Tibial artery (tissue), 4 donors: ENCODE measurements around the gene MGAT5.

Source experiments
- DNase-seq, 2 donors: peaks; one replicate each; pipeline ENCODE4 v3.0.0-alpha.2; 2019
- H3K27ac ChIP-seq, 2 donors: fragments of 200-600 bp; sonication (generic) in 1 of 2; 1 replicate in 1 of 2; 2 replicates in 1 of 2; pipeline ENCODE4 v1.5.1; 2018 to 2019; ENCODE audit warnings: mild to moderate bottlenecking in 1 of 2
- H3K27me3 ChIP-seq, 2 donors: fragments of 200-600 bp; sonication (generic) in 1 of 2; one replicate each; pipeline versions ENCODE4 v1.5.1 to v1.6.0; 2016 to 2019
- H3K36me3 ChIP-seq, 3 donors: fragments of 200-600 bp; sonication (generic) in 2 of 3; one replicate each; pipeline ENCODE4 v1.5.1; 2016 to 2019; ENCODE audit warnings: mild to moderate bottlenecking in 2 of 3
- H3K4me1 ChIP-seq, 4 donors: fragments of 200-600 bp; sonication (generic) in 2 of 4; 1 replicate in 3 of 4; 2 replicates in 1 of 4; pipeline ENCODE4 v1.5.1; 2016 to 2019
- H3K4me3 ChIP-seq, 2 donors: fragments of 200-600 bp; sonication (generic) in 1 of 2; 1 replicate in 1 of 2; 2 replicates in 1 of 2; pipeline ENCODE4 v1.5.1; 2018 to 2019; ENCODE audit warnings: mild to moderate bottlenecking in 2 of 2
- H3K9me3 ChIP-seq, 3 donors: fragments of 200-600 bp; sonication (generic) in 1 of 3; one replicate each; pipeline ENCODE4 v1.5.1; 2016 to 2019
- intact Hi-C: fragments of 100-400 bp; cut with DNase I; formaldehyde crosslinking; loops from one replicate; pipeline ENCODE4 v1.15.0; 2023; ENCODE audit warnings: low total_unique reads
- TF ChIP-seq, protein P1 (sequence below), 2 experiments: fragments of 200-600 bp in 1 of 2; fragments of 450-650 bp in 1 of 2; IDR thresholded peaks; one replicate each; pipeline ENCODE4 v1.5.1; 2017 to 2019; ENCODE audit warnings: antibody characterized with exemption in 2 of 2, mild to moderate bottlenecking in 1 of 2, moderate library complexity in 1 of 2

MGAT5 gene

DNA sequence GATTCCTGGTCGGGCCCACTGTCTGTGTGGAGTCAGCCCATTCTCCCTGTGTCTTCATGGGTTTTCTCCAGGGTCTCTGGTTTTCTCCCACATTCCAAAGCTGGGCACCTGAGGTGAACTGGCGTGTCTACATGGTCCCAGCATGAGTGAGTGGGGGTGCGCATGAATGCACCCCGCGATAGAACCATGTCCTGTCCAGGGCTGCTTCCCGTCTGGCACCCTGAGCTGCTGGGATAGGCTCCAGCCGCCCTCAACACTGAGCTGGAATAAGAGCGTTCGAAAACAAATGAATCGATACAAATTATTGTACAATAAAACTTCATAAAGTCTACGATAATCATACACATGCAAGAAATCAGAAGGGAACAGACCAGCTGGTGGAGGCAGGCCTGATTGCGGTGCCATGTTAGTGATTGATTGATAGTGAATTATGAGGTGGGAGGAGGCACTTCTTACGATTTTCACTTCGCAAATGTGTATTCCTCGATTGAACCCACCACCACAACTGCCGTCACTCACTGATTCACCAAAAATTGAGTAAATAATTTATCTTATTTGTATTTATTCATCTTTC is 186.6 kb downstream of the MGAT5 start:
- H3K27me3 ChIP-seq = no peaks in the 10 kb centered on the region
- TF ChIP-seq, protein P1, sequence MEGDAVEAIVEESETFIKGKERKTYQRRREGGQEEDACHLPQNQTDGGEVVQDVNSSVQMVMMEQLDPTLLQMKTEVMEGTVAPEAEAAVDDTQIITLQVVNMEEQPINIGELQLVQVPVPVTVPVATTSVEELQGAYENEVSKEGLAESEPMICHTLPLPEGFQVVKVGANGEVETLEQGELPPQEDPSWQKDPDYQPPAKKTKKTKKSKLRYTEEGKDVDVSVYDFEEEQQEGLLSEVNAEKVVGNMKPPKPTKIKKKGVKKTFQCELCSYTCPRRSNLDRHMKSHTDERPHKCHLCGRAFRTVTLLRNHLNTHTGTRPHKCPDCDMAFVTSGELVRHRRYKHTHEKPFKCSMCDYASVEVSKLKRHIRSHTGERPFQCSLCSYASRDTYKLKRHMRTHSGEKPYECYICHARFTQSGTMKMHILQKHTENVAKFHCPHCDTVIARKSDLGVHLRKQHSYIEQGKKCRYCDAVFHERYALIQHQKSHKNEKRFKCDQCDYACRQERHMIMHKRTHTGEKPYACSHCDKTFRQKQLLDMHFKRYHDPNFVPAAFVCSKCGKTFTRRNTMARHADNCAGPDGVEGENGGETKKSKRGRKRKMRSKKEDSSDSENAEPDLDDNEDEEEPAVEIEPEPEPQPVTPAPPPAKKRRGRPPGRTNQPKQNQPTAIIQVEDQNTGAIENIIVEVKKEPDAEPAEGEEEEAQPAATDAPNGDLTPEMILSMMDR (IDR thresholded peaks at IDR 0.05) = no peak
- no peak overlapping the region for H3K27ac ChIP-seq
- intact Hi-C loops = no loop called here
- DNase-seq = no peak
- H3K4me1 ChIP-seq = no peaks in the 10 kb centered on the region
- H3K9me3 ChIP-seq = no peaks in the 10 kb centered on the region
- H3K36me3 ChIP-seq = peaks cover 5 to 42% (median 11%) of the 10 kb centered on the region in 3 donors
- no peak overlapping the region for H3K4me3 ChIP-seq

DNA sequence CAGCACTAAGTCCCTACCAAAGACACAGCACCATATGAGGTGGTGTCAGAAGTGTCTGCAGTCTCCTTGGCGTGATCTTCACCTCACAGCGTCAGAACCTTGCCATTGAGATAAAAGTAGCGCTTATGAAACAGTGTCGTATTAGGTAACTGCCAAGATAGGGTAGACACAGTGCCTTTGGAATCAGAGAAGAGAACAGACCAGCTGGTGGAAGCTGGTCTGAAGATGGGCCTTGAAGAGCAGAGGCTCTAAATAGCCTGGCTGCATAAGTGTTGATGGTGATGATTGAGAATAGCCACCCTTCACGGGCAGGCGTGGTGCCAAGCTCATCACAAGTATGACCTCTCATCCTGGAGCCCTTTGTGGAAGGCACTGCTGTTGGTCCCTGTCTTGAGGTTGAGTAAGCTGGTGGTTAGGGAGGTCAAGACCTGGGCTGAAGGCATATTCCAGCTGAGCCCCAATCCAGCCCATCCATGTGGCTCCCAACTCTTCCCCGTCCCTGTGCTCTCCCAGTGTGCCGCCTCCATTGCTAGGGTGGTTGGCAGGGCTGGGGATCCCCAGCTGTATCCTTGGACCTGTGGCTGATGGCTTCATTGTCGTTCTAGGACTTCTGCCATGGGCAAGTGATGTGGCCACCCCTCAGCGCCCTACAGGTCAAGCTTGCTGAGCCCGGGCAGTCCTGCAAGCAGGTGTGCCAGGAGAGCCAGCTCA is 187.4 kb downstream of the MGAT5 start:
- Histone ChIP-seq H3K27me3 (no peaks in the 10 kb centered on the region), H3K4me1 (no peaks in the 10 kb centered on the region), H3K4me3 (no peak overlapping the region), H3K9me3 (no peaks in the 10 kb centered on the region), H3K36me3 (peaks cover 2 to 40% (median 11%) of the 10 kb centered on the region in 3 donors), H3K27ac (no peak overlapping the region)
- intact Hi-C loops = no loop called here
- no peak for DNase-seq
- TF ChIP-seq, protein P1 (IDR thresholded peaks at IDR 0.05) = no peak

DNA sequence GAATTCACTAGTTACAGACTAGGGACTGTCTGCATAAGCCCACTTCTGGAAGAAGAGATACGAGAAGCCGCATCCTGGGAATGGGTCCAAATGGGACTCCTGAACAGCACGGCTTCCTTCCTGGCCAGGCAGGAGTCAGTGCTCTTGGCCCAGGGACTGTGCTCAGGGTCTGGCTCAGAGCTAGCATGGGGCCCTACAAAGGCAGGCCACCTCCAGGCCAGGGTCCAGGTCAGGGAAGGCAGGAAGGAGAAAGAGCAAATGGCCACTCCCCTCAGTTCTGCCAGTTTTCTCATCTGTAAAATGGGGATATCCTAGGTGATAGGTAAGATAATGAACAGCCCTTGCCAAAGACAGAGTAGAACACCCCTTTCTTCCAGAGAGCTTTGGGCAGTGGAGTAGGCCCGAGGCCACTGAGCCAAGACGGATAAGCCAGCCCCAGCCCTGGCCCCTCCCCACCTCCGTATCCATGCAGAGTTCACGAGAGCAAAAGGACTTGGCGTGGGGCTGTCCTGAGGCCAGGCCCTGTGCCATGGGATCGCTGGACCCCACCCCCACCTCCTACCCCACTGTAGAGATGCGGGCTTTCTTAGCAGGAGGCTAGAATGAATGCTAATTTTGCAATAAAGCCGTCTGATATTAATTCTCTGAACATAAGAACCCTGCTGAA is 190.1 kb downstream of the MGAT5 start:
- H3K9me3 ChIP-seq = no peaks in the 10 kb centered on the region
- H3K4me3 ChIP-seq = no peak overlapping the region
- H3K27me3 ChIP-seq = no peaks in the 10 kb centered on the region
- no peak overlapping the region for H3K27ac ChIP-seq
- no peaks in the 10 kb centered on the region for H3K4me1 ChIP-seq
- intact Hi-C loops = no loop called here
- H3K36me3 ChIP-seq = peaks cover 0 to 45% (median 11%) of the 10 kb centered on the region in 3 donors
- TF ChIP-seq, protein P1 (IDR thresholded peaks at IDR 0.05) = no peak
- DNase-seq = no peak

DNA sequence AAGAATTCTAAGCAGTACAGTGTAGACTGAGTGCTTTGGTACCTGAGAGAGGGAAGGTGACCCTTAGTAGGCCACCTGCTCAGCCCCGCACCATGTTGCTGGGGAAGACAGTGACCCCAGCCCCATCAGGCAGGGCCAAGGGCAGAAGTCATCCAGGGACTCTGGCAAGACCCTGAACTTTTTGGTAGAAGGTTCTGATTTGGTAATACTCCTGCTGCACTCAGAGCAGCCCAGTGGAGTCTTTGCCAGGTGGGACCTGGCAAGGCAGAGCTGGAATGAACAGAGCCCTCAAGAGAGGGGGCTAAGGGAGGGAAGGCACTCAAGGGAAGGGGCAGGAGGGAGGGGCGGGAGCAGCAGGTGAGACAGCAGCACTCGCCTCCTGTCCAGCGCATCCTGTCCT is 191.2 kb downstream of the MGAT5 start:
- intact Hi-C loops = no loop called here
- no peak for DNase-seq
- Histone ChIP-seq H3K36me3 (peaks cover 0 to 46% (median 11%) of the 10 kb centered on the region in 3 donors), H3K4me3 (no peak overlapping the region), H3K4me1 (no peaks in the 10 kb centered on the region), H3K27ac (no peak overlapping the region), H3K9me3 (no peaks in the 10 kb centered on the region), H3K27me3 (no peaks in the 10 kb centered on the region)
- TF ChIP-seq, protein P1 (IDR thresholded peaks at IDR 0.05) = no peak

DNA sequence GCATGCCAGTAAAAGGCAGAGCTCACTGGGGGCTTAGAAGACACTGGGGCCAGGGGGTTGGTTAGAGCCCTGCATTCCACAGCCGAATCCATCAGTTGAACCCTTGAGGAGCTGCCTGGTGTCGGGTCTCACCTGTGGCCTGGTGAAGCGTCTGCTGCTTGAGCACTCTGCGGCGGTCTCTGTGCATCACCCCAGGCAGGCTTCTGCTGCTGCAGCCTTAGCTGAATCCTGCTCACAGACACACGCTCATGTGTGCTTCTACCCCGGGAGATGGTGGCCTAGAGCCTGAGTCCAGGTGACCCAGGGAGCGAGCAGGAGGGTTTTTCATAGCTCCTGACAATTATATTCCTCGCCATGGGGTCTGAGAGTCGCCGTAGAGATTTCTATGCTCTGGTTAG is 192.1 kb downstream of the MGAT5 start:
- intact Hi-C loops = no loop called here
- H3K4me1 ChIP-seq = no peaks in the 10 kb centered on the region
- TF ChIP-seq, protein P1 (IDR thresholded peaks at IDR 0.05) = no peak
- H3K27ac ChIP-seq = no peak overlapping the region
- no peaks in the 10 kb centered on the region for H3K9me3 ChIP-seq
- peaks cover 0 to 46% (median 11%) of the 10 kb centered on the region in 3 donors for H3K36me3 ChIP-seq
- no peak for DNase-seq
- no peak overlapping the region for H3K4me3 ChIP-seq
- no peaks in the 10 kb centered on the region for H3K27me3 ChIP-seq
